OCI-LY3 (cell line): ENCODE measurements around the gene TMEM178A.
"Not testable (repeated sequence)": the region's sequence is repeated elsewhere in the genome, so short reads cannot be mapped to it uniquely, and the experiment has no call there.

Experiments
- H2AFZ ChIP-seq: fragments of 200-600, 300-600 bp; shearing (Covaris generic); 2 replicates; pipeline ENCODE4 v1.6.0; 2014; ENCODE audit warnings: antibody characterized with exemption, low read depth, low read length
- H3K27ac ChIP-seq: fragments of 200-600, 300-600 bp; sonication (generic); 2 replicates; pipeline ENCODE4 v1.5.1; 2014; ENCODE audit warnings: mild to moderate bottlenecking, low read length, moderate library complexity, mixed read lengths
- H3K27me3 ChIP-seq: fragments of 200-600, 300-600 bp; sonication (generic); 2 replicates; pipeline ENCODE4 v1.6.1; 2014; ENCODE audit warnings: low read depth, low read length, mixed read lengths
- H3K36me3 ChIP-seq: fragments of 200-600, 300-600 bp; sonication (generic); replicated peaks from 2 replicates; pipeline ENCODE3; 2014; ENCODE audit warnings: low read depth, low read length, mixed read lengths
- H3K4me1 ChIP-seq: fragments of 300-600, 200-600 bp; sonication (generic); 2 replicates; pipeline ENCODE4 v1.6.1; 2014; ENCODE audit warnings: low read length, mixed read lengths
- H3K4me2 ChIP-seq: fragments of 200-600, 300-600 bp; sonication (generic); 2 replicates; pipeline ENCODE4 v1.6.1; 2014; ENCODE audit warnings: low read length, mixed read lengths
- H3K4me3 ChIP-seq: fragments of 300-600, 200-600 bp; sonication (generic); 2 replicates; pipeline ENCODE4 v1.5.1; 2014; ENCODE audit warnings: antibody characterized with exemption, mild to moderate bottlenecking, low read length, moderate library complexity
- H3K79me2 ChIP-seq: fragments of 300-600, 200-600 bp; shearing (Covaris generic); 2 replicates; pipeline ENCODE4 v1.6.1; 2014; ENCODE audit warnings: mild to moderate bottlenecking, low read length, mixed read lengths
- H3K9ac ChIP-seq: fragments of 300-600, 200-600 bp; shearing (Covaris generic); 2 replicates; pipeline ENCODE4 v1.6.0; 2014; ENCODE audit warnings: mild to moderate bottlenecking, low read length, moderate library complexity
- H3K9me3 ChIP-seq: fragments of 200-600, 300-600 bp; shearing (Covaris generic); 2 replicates; pipeline ENCODE4 v1.6.1; 2014; ENCODE audit warnings: low read length, mixed read lengths; ENCODE audit not compliant: insufficient read depth
- H4K20me1 ChIP-seq: fragments of 200-600, 300-600 bp; sonication (generic); 2 replicates; pipeline ENCODE4 v1.6.1; 2016; ENCODE audit warnings: low read length, mixed read lengths; ENCODE audit not compliant: insufficient read depth
- CTCF ChIP-seq: fragments of 200-600, 300-600 bp; sonication (generic); IDR thresholded peaks from 2 replicates; pipeline ENCODE4 v1.5.1; 2014; ENCODE audit warnings: antibody characterized with exemption, low read length, low read depth
- EZH2phosphoT487 ChIP-seq: fragments of 200-600 bp; shearing (Covaris generic); IDR thresholded peaks from 2 replicates; pipeline ENCODE4 v1.6.1; 2018; ENCODE audit warnings: antibody characterized with exemption, mixed run types, low read depth

TMEM178A gene

GRCh38 chr2:39621596-39621995 lies 44.1 kb upstream of the TMEM178A start:
- H3K4me2 ChIP-seq: no peak overlapping the region
- H3K9ac ChIP-seq: no peak overlapping the region
- H3K79me2 ChIP-seq: no peaks in the 10 kb centered on the region
- H3K4me3 ChIP-seq: no peak overlapping the region
- TF ChIP-seq EZH2phosphoT487 (no peak), CTCF (no peak)
- no peaks in the 10 kb centered on the region for H3K36me3 ChIP-seq
- no peaks in the 10 kb centered on the region for H3K9me3 ChIP-seq
- peaks cover 20% of the 10 kb centered on the region for H3K27me3 ChIP-seq
- H4K20me1 ChIP-seq: no peaks in the 10 kb centered on the region
- no peaks in the 10 kb centered on the region for H3K4me1 ChIP-seq
- no peak overlapping the region for H2AFZ ChIP-seq
- no peak overlapping the region for H3K27ac ChIP-seq

- Histone ChIP-seq H3K4me2 (no peak overlapping the region), H3K9me3 (no peaks in the 10 kb centered on the region), H4K20me1 (no peaks in the 10 kb centered on the region), H3K36me3 (no peaks in the 10 kb centered on the region), H3K4me1 (no peaks in the 10 kb centered on the region), H3K4me3 (no peak overlapping the region), H3K27me3 (peaks cover 7% of the 10 kb centered on the region), H3K9ac (no peak overlapping the region), H3K79me2 (no peaks in the 10 kb centered on the region), H2AFZ (no peak overlapping the region), H3K27ac (no peak overlapping the region)
- TF ChIP-seq CTCF (no peak), EZH2phosphoT487 (no peak)
These were observed 42.9 kb upstream of the TMEM178A start for GRCh38 chr2:39622860-39623259.

- H4K20me1 ChIP-seq: no peaks in the 10 kb centered on the region
- no peaks in the 10 kb centered on the region for H3K4me1 ChIP-seq
- H3K27ac ChIP-seq: no peak overlapping the region
- TF ChIP-seq EZH2phosphoT487 (no peak), CTCF (no peak)
- H3K27me3 ChIP-seq: peaks cover 3% of the 10 kb centered on the region; the same call in 1 of the 2 replicates
- no peak overlapping the region for H3K9ac ChIP-seq
- H2AFZ ChIP-seq: no peak overlapping the region
- no peaks in the 10 kb centered on the region for H3K79me2 ChIP-seq
- no peak overlapping the region for H3K4me3 ChIP-seq
- no peaks in the 10 kb centered on the region for H3K9me3 ChIP-seq
- H3K36me3 ChIP-seq: no peaks in the 10 kb centered on the region
- H3K4me2 ChIP-seq: no peak overlapping the region
These were observed 41.8 kb upstream of the TMEM178A start for GRCh38 chr2:39623917-39624316.

- H3K4me2 ChIP-seq: no peak overlapping the region
- no peak for TF ChIP-seq EZH2phosphoT487
- H3K4me3 ChIP-seq: no peak overlapping the region
- H3K79me2 ChIP-seq: no peaks in the 10 kb centered on the region
- H4K20me1 ChIP-seq: no peaks in the 10 kb centered on the region
- H3K27me3 ChIP-seq: peaks cover 3% of the 10 kb centered on the region; the same call in 1 of the 2 replicates
- no peaks in the 10 kb centered on the region for H3K36me3 ChIP-seq
- H2AFZ ChIP-seq: no peak overlapping the region
- no peaks in the 10 kb centered on the region for H3K4me1 ChIP-seq
- no peak overlapping the region for H3K9ac ChIP-seq
- no peak overlapping the region for H3K27ac ChIP-seq
- no peaks in the 10 kb centered on the region for H3K9me3 ChIP-seq
These were observed 40.4 kb upstream of the TMEM178A start for GRCh38 chr2:39625193-39625926.

GRCh38 chr2:39625927-39626270 lies 39.8 kb upstream of the TMEM178A start:
- Histone ChIP-seq H3K9ac (no peak overlapping the region), H4K20me1 (no peaks in the 10 kb centered on the region), H3K4me2 (no peak overlapping the region), H3K4me3 (no peak overlapping the region), H3K4me1 (no peaks in the 10 kb centered on the region), H3K79me2 (no peaks in the 10 kb centered on the region), H3K27ac (no peak overlapping the region), H3K27me3 (peaks cover 3% of the 10 kb centered on the region; the same call in 1 of the 2 replicates), H2AFZ (no peak overlapping the region), H3K9me3 (no peaks in the 10 kb centered on the region), H3K36me3 (no peaks in the 10 kb centered on the region)
- no peak for TF ChIP-seq CTCF
- TF ChIP-seq EZH2phosphoT487: no peak

GRCh38 chr2:39628346-39628745 lies 37.4 kb upstream of the TMEM178A start:
- not testable (repeated sequence) for H3K9ac ChIP-seq, H3K27ac ChIP-seq

More at GRCh38 chr2:39628346-39628745, 37.4 kb upstream of the TMEM178A start:
- H3K4me1 ChIP-seq, H2AFZ ChIP-seq, H3K4me2 ChIP-seq, H3K79me2 ChIP-seq, H3K27me3 ChIP-seq, H3K9me3 ChIP-seq, H4K20me1 ChIP-seq, H3K36me3 ChIP-seq, H3K4me3 ChIP-seq: not testable (repeated sequence)
